Vagina (tissue), 2 donors: ENCODE measurements around the gene RPL22.

ENCODE experiments used
- POLR2AphosphoS5 ChIP-seq, 2 donors: sonication (generic); formaldehyde crosslinking; IDR thresholded peaks; one replicate each; pipeline ENCODE4 v1.9.0; 2017; ENCODE audit warnings: antibody characterized with exemption in 2 of 2, mild to moderate bottlenecking in 2 of 2, low read depth in 1 of 2; ENCODE audit not compliant: insufficient read depth in 1 of 2
- TF ChIP-seq, protein P1 (sequence below), 3 experiments: fragments of 450-650 bp in 2 of 3; fragments of 200-600 bp in 1 of 3; sonication (generic) in 1 of 3; IDR thresholded peaks; one replicate each; pipeline ENCODE4 v1.5.1; 2017 to 2019; ENCODE audit warnings: antibody characterized with exemption in 3 of 3, mild to moderate bottlenecking in 2 of 3, moderate library complexity in 2 of 3

DNA sequence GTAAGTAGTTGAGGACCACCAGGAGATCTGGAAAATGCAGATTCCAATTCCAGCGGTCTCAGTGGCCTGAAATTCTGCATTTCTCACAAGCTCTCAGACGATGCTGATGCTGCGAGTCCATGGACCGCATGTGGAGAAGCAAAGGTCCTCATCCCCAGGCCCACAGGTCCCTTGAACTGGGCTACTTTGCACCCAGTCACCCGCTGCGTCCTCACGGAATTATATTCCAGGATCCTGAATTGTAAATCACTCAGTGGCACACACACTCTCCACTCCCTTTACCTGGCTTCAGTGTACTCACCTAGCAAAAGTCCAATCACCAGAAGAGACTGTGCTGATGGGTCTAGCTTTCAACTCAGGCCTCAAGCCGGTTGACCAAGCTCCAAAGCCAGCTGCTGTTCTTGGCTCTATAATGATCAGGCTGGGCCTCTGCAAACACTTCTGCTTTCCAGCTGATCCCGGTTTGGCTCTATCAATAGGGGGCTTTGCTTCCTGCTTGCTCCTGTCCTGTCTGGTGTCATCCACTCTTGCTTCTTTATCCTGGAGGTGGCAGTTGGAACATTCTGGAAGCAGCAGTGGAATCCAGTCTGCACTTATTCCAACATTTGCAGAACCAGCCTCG lies 904 bp upstream of the RPL22 start:
- TF ChIP-seq, protein P1, sequence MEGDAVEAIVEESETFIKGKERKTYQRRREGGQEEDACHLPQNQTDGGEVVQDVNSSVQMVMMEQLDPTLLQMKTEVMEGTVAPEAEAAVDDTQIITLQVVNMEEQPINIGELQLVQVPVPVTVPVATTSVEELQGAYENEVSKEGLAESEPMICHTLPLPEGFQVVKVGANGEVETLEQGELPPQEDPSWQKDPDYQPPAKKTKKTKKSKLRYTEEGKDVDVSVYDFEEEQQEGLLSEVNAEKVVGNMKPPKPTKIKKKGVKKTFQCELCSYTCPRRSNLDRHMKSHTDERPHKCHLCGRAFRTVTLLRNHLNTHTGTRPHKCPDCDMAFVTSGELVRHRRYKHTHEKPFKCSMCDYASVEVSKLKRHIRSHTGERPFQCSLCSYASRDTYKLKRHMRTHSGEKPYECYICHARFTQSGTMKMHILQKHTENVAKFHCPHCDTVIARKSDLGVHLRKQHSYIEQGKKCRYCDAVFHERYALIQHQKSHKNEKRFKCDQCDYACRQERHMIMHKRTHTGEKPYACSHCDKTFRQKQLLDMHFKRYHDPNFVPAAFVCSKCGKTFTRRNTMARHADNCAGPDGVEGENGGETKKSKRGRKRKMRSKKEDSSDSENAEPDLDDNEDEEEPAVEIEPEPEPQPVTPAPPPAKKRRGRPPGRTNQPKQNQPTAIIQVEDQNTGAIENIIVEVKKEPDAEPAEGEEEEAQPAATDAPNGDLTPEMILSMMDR (IDR thresholded peaks at IDR 0.05): no peak
- no peak for TF ChIP-seq POLR2AphosphoS5 (IDR thresholded peaks at IDR 0.05; ENCODE audit: insufficient read depth in 1 of 2, low read depth in 1 of 2)
